ENCODE data around the gene ATF6B.

The ATF6B gene

DNA sequence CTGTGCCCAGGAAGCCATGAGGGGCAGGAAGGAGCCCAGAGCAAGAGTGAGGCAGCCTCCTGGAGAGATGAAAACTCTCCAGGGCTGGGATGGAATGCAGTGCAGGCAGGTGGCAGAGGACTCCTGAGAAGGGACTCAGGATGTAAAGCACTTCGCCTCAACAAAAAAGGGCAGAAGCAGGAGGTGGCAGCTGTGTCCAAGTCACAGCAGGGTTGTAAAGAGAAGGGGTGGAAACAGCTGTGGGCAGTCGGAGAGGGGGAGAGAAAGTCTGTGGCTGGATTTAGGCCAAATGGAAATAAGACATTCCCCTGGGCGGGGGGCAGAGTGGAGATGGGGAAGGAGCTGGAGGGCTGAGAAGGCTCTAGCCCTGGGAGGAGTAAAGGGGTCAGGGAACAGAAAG lies 54.9 kb downstream of the ATF6B start:
- H2AFZ ChIP-seq (ENCODE audit: low read length): no peak overlapping the region

DNA sequence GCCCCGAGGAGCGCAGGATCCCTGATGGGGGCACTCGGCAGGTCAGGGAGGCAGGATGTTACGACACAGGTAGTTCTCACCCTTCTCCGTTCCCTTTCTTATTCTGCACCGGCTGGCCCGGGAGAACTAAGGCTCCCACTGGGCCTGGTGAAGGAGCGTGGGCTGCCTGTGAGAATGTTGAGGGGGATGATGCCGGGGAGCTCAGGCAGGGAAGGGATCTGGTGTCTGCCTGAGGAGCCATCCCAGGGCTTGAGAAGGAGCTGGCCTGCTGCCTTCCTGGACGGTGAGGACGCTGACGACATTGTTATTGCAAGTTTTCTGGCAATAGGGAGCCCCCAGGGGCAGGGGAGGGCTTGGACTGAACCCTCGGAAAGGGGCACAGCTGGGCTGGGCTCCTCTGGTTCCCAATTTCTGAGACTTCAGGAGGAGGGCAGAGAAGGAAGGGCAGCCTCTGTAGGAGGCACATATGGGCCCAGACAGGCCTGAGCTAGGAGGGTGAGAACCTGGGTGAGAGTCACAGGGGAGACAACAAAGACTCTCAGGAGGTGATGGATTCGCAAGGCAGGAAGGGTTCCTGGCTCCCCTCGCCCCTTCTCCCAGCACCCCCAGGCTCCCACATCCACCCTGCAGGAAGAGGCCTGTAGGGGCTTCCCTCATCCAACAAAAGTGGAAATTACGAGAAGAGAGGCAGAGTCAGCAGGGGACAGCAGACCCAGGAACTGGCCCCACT lies 57.1 kb downstream of the ATF6B start:
- Histone ChIP-seq H3K4me3 (ENCODE audit: low read length, poor library complexity, severe bottlenecking) (no peak overlapping the region), H3K9me2 (replicated peaks; ENCODE audit: low read depth, low read length) (no peaks in the 10 kb centered on the region), H3K4me1 (ENCODE audit: insufficient read depth, low read length, poor library complexity, severe bottlenecking) (no peaks in the 10 kb centered on the region), H3F3A (ENCODE audit: low read depth) (no peaks in the 10 kb centered on the region), H3K4me2 (ENCODE audit: low read depth, low read length, poor library complexity, severe bottlenecking) (no peak overlapping the region), H3K27me3 (ENCODE audit: insufficient read depth, low read length, poor library complexity, severe bottlenecking) (no peaks in the 10 kb centered on the region), H3K79me2 (ENCODE audit: insufficient read depth, low read length) (no peaks in the 10 kb centered on the region), H3K9me3 (ENCODE audit: insufficient read depth, low read depth, low read length) (no peaks in the 10 kb centered on the region), H4K20me1 (ENCODE audit: insufficient read depth, low read length, poor library complexity, severe bottlenecking) (no peaks in the 10 kb centered on the region), H3K9ac (ENCODE audit: low read depth, low read length, poor library complexity, severe bottlenecking) (no peak overlapping the region), H3K36me3 (ENCODE audit: insufficient read depth, low read length) (no peaks in the 10 kb centered on the region), H2AFZ (ENCODE audit: low read length) (no peak overlapping the region)
- no peak for TF ChIP-seq EZH2phosphoT487 (IDR thresholded peaks at IDR 0.05; ENCODE audit: borderline replicate concordance)
- TF ChIP-seq, protein P1, sequence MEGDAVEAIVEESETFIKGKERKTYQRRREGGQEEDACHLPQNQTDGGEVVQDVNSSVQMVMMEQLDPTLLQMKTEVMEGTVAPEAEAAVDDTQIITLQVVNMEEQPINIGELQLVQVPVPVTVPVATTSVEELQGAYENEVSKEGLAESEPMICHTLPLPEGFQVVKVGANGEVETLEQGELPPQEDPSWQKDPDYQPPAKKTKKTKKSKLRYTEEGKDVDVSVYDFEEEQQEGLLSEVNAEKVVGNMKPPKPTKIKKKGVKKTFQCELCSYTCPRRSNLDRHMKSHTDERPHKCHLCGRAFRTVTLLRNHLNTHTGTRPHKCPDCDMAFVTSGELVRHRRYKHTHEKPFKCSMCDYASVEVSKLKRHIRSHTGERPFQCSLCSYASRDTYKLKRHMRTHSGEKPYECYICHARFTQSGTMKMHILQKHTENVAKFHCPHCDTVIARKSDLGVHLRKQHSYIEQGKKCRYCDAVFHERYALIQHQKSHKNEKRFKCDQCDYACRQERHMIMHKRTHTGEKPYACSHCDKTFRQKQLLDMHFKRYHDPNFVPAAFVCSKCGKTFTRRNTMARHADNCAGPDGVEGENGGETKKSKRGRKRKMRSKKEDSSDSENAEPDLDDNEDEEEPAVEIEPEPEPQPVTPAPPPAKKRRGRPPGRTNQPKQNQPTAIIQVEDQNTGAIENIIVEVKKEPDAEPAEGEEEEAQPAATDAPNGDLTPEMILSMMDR (conservative IDR thresholded peaks at IDR 0.05; ENCODE audit: low read length): no peak

More for the DNA sequence above, 54.9 kb downstream of the ATF6B start:
- TF ChIP-seq, protein P1 (conservative IDR thresholded peaks at IDR 0.05; ENCODE audit: low read length): no peak
- Histone ChIP-seq H3K4me3 (ENCODE audit: low read length, poor library complexity, severe bottlenecking) (no peak overlapping the region), H3K9me2 (replicated peaks; ENCODE audit: low read depth, low read length) (no peaks in the 10 kb centered on the region), H3F3A (ENCODE audit: low read depth) (no peaks in the 10 kb centered on the region), H3K4me2 (ENCODE audit: low read depth, low read length, poor library complexity, severe bottlenecking) (no peak overlapping the region), H3K9ac (ENCODE audit: low read depth, low read length, poor library complexity, severe bottlenecking) (no peak overlapping the region), H3K4me1 (ENCODE audit: insufficient read depth, low read length, poor library complexity, severe bottlenecking) (no peaks in the 10 kb centered on the region), H3K36me3 (ENCODE audit: insufficient read depth, low read length) (no peaks in the 10 kb centered on the region), H3K27me3 (ENCODE audit: insufficient read depth, low read length, poor library complexity, severe bottlenecking) (no peaks in the 10 kb centered on the region), H3K9me3 (ENCODE audit: insufficient read depth, low read depth, low read length) (no peaks in the 10 kb centered on the region), H3K79me2 (ENCODE audit: insufficient read depth, low read length) (no peaks in the 10 kb centered on the region), H4K20me1 (ENCODE audit: insufficient read depth, low read length, poor library complexity, severe bottlenecking) (no peaks in the 10 kb centered on the region)

DNA sequence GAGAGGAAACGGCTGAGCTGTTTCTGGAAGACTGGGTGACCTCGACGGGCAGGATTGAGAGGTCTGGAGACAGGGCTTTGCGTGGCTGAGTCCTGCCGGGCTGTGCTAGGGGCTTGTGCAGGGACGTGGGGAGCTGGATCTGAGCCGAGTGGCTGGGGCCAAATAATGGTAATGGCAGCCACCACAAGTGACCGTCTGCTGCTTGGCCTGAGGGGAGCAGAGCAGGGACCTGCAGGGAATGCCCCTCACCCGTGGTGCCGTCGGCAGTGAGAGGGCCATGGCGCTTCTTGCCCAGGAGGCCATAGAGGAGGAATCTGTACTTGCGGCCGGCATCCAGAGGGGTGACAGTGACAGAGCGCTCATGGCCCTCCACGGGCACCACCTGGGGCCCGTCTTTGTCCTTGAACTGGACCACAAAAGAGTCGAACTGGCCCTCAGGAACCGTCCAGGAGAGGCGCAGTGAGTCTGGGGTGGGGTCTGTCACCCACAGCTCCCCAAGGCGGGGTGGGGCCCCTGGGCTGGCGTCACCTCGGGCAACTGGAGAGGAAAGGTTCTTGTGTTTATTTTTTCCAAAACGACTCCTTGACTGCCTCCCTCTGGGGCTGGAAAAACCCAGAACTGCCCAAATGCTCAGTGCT lies 58.0 kb downstream of the ATF6B start:
- Histone ChIP-seq H3K79me2 (ENCODE audit: insufficient read depth, low read length) (no peaks in the 10 kb centered on the region), H3K4me1 (ENCODE audit: insufficient read depth, low read length, poor library complexity, severe bottlenecking) (no peaks in the 10 kb centered on the region), H3K9ac (ENCODE audit: low read depth, low read length, poor library complexity, severe bottlenecking) (no peak overlapping the region), H3K4me3 (ENCODE audit: low read length, poor library complexity, severe bottlenecking) (no peak overlapping the region), H3K4me2 (ENCODE audit: low read depth, low read length, poor library complexity, severe bottlenecking) (no peak overlapping the region), H3K9me2 (replicated peaks; ENCODE audit: low read depth, low read length) (no peaks in the 10 kb centered on the region), H3K36me3 (ENCODE audit: insufficient read depth, low read length) (no peaks in the 10 kb centered on the region), H3K9me3 (ENCODE audit: insufficient read depth, low read depth, low read length) (no peaks in the 10 kb centered on the region), H4K20me1 (ENCODE audit: insufficient read depth, low read length, poor library complexity, severe bottlenecking) (no peaks in the 10 kb centered on the region), H2AFZ (ENCODE audit: low read length) (no peak overlapping the region), H3K27me3 (ENCODE audit: insufficient read depth, low read length, poor library complexity, severe bottlenecking) (no peaks in the 10 kb centered on the region), H3F3A (ENCODE audit: low read depth) (no peaks in the 10 kb centered on the region)
- TF ChIP-seq, protein P1 (conservative IDR thresholded peaks at IDR 0.05; ENCODE audit: low read length): no peak
- no peak for TF ChIP-seq EZH2phosphoT487 (IDR thresholded peaks at IDR 0.05; ENCODE audit: borderline replicate concordance)
